ENCODE measurements around the gene INO80E.
"Not testable (repeated sequence)": the region's sequence is repeated elsewhere in the genome, so short reads cannot be mapped to it uniquely, and the experiment has no call there.

Gene INO80E

GRCh38 chr16:30032083-30032819 lies 36.2 kb downstream of the INO80E start:
- peak; percentile 55 for DNase-seq (ENCODE audit: low read depth)

GRCh38 chr16:30033270-30033669 lies 37.2 kb downstream of the INO80E start:
- DNase-seq (ENCODE audit: low read depth), result no peak

- no peak for DNase-seq (ENCODE audit: low read depth)
These were observed 44.2 kb downstream of the INO80E start for GRCh38 chr16:30040221-30040620.

GRCh38 chr16:30040690-30041089 lies 44.6 kb downstream of the INO80E start:
- DNase-seq (ENCODE audit: low read depth), result not testable (repeated sequence)

GRCh38 chr16:30041841-30042240 lies 45.8 kb downstream of the INO80E start:
- DNase-seq (ENCODE audit: low read depth), result no peak

DNA sequence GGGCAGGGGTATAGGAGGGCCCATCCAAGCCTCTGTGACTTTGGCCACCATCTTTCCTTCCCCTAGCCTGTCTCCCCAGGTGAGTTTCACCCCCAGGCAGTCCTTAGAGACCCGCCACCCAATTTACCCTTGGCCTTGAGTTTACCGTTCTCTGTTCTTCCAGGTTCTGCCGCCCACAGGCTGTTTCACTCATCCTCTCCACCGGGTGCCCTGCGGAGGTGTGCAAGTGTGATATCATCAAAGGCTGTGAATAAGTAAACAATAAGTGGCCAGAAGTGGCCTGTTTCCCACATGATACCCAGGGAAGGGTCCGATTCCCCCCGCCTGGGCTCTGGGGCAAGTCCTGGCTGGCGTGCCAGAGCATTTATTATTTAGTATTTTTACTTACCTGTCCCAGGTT lies 50.1 kb downstream of the INO80E start:
- no peak for DNase-seq (ENCODE audit: low read depth)

DNA sequence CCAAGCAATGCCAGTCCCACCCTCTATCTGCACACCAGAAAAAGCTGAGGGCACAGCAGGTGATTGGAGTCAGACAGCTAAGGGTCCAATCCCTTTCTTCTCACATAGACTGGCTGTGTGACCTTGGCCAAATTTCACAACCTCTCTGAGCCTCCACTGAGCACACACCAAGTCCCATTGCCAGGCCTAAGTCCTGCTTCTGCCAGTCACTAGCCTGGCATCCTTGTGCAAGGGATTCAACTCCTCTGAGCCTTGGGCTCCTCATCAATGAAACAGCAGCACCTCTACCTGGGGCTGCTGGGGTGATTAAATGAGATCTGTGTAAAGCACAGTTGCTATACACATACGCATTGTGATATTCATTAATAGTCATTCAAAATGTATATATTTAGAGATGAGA lies 50.5 kb downstream of the INO80E start:
- no peak for DNase-seq (ENCODE audit: low read depth)

GRCh38 chr16:30049871-30050270 lies 53.8 kb downstream of the INO80E start:
- DNase-seq (ENCODE audit: low read depth), result no peak

DNA sequence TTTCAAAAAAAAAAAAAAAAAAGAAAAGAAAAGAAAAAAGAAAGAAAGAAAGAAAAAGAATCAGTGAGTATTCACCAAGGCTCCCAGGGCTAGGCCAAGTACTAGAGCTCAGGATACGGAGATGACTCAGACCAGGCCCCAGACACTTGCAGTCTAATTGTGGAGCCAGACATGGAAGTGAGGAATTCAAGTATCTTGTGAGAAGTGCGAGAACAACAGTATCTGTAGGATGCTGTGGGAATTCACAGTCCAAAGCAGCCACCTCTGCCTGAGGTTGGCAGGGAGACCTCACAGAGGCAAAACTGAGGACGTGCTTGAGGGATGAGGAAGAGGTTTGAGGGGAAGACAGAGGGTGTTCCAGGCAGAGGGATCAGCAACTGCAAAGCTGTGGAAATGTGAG lies 55.5 kb downstream of the INO80E start:
- DNase-seq (ENCODE audit: low read depth), result no peak

DNA sequence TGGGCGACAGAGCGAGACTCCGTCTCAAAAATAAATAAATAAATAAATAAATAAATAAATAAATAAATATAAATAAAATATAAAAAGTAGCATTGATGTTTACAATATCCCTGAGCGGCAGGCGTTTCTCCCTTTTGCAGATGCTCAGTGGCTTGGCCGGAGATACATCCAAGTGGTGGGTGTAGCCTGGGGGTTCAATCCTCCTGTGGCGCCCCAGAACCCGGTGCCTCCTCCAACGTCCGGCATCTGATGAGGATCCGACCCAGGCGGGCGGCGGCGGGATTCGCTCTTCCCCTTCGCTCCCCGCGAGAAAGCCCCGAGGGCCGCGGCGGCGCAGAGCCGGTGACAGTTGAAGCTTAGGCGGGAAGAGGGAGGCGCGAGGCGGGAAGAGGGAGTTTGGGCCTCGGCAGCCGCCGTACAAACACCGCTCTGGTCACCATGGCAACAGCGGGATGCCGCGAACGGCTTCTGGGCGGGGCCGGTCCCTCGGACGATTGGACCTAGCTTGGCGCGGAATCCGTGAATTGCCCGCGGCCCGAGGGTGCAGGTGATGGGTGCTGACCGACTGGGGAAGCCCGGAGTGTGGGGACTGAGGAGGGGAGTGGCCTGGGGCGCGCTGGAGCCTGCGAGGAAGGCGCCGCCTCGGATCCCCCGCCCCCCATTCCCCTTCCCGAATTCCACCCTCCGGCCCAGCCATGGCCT lies 56.8 kb downstream of the INO80E start:
- peak; percentile 80 for DNase-seq (ENCODE audit: low read depth)

GRCh38 chr16:30053376-30054015 lies 57.5 kb downstream of the INO80E start:
- DNase-seq (ENCODE audit: low read depth), result no peak

GRCh38 chr16:30054451-30054850 lies 58.4 kb downstream of the INO80E start:
- no peak for DNase-seq (ENCODE audit: low read depth)

DNA sequence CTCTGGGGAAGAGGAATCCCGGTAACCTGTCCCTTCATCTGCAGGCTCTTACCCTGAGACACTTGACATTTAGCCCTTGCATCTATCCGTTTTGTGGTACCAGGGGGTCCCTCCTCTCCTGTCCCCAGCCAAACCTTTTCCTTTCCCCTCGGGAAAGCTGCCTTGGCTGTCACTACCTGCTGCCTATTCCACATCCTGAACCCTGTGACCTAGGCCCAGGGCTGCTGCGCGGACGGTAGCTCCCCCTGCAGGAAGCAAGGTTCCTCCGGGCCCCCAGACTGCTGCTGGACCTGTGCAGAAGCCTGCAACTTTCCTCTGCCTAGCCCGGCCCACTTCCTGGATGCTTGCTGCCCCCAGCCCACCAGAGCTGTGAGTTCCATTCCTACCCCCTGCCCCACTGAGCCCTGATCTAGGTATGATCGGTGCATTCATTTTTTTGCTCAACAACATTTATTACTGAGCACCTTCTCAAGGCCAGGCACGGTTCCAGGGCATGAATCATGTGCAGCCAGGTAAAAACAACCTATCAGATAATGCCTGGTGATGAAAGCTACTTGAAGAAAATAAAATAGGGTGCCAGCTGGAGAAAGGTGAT lies 59.0 kb downstream of the INO80E start:
- DNase-seq (ENCODE audit: low read depth), result no peak

Measured in fibroblast of the conjunctiva (primary cell).